Neural cell (in vitro differentiated cells): ENCODE data around the gene GLRA1.

ENCODE experiments used
- POLR2AphosphoS5 ChIP-seq: IDR thresholded peaks from 2 replicates; pipeline ENCODE4 v1.6.1; 2012
- TAF1 ChIP-seq: IDR thresholded peaks from 2 replicates; pipeline ENCODE4 v1.6.1; 2012; ENCODE audit warnings: low read depth
- TF ChIP-seq, protein P1 (sequence below): fragments of 450-650 bp; IDR thresholded peaks from 2 replicates; pipeline ENCODE4 v1.5.1; 2014; ENCODE audit warnings: antibody characterized with exemption, mild to moderate bottlenecking, moderate library complexity; ENCODE audit not compliant: poor library complexity, severe bottlenecking

DNA sequence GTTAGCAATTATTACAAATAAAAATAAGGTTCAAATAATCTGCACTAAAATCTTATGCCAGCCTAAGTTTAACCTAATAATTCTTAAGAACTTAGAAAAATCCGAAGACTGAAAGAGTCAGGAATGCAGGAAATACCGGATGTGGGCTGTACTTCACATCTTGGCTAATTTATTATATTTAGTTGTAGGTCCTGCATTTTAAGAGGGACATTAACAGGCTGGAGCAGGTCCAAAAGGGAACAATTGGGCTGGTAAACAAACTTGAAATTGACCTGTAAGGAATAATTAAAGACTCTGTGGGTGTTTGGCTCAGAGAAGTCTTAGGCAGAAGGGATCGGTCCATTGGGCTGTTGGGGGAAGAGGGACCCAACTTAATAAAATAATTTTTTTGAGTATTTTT lies 18.4 kb downstream of the GLRA1 start:
- TF ChIP-seq, protein P1, sequence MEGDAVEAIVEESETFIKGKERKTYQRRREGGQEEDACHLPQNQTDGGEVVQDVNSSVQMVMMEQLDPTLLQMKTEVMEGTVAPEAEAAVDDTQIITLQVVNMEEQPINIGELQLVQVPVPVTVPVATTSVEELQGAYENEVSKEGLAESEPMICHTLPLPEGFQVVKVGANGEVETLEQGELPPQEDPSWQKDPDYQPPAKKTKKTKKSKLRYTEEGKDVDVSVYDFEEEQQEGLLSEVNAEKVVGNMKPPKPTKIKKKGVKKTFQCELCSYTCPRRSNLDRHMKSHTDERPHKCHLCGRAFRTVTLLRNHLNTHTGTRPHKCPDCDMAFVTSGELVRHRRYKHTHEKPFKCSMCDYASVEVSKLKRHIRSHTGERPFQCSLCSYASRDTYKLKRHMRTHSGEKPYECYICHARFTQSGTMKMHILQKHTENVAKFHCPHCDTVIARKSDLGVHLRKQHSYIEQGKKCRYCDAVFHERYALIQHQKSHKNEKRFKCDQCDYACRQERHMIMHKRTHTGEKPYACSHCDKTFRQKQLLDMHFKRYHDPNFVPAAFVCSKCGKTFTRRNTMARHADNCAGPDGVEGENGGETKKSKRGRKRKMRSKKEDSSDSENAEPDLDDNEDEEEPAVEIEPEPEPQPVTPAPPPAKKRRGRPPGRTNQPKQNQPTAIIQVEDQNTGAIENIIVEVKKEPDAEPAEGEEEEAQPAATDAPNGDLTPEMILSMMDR: no peak
- no peak for TF ChIP-seq POLR2AphosphoS5
- no peak for TF ChIP-seq TAF1
